Choroid plexus epithelial cell (primary cell): Measurements from ENCODE around the gene SAMD4A.

Experiments
- DNase-seq: peaks from one replicate; pipeline ENCODE4 v3.0.0-alpha.2; 2010; ENCODE audit warnings: low read depth
- H3K4me3 ChIP-seq: 2 replicates; pipeline ENCODE4 v1.5.1; 2011; ENCODE audit warnings: low read depth, mild to moderate bottlenecking, control low read depth, low read length, moderate library complexity
- CTCF ChIP-seq: conservative IDR thresholded peaks from 2 replicates; pipeline ENCODE4 v1.5.1; 2011; ENCODE audit warnings: low read depth, mild to moderate bottlenecking, control low read depth, inconsistent platforms, low read length, moderate library complexity

SAMD4A gene

DNA sequence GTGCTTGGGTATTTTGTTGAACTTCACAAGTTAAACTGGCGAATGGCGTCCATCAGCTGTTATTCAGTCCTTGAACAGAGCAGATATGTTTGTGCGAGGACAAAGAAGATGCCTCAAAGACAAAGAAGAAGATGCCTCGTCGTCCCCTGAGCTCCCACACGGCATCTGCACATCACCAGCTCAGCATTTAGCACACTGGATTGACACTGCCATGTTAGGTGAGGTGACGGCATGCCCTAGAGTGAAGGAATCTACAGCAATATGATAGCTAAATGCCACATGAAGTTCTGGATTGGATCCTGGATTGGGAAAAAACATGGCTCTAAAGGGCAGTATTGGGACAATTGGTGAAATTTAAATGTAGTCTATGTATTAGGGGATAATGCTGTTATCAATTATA is 15.4 kb downstream of the SAMD4A start:
- no peak for TF ChIP-seq CTCF
- DNase-seq: no peak
- H3K4me3 ChIP-seq: no peak overlapping the region

GRCh38 chr14:54584097-54584496 is 17.2 kb downstream of the SAMD4A start:
- no peak overlapping the region for H3K4me3 ChIP-seq
- DNase-seq: no peak
- no peak for TF ChIP-seq CTCF

DNA sequence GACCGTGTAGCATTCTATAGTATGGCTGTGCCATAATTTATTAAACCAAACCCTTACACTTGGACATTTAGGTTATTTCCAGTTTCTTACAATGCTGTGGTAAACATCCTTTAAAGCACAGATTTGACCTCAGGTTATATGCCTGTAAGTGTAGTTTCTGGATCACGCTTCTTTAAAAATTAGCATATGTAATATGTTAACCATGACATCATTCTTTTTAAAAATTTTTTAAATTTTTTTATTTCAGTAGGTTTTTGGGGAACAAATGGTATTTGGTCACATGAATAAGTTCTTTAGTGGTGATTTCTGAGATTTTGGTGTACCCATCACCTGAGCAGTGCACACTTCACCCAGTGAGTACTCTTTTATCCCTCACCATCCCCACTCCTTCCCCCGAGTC is 18.3 kb downstream of the SAMD4A start:
- H3K4me3 ChIP-seq: no peak overlapping the region
- no peak for TF ChIP-seq CTCF
- no peak for DNase-seq

DNA sequence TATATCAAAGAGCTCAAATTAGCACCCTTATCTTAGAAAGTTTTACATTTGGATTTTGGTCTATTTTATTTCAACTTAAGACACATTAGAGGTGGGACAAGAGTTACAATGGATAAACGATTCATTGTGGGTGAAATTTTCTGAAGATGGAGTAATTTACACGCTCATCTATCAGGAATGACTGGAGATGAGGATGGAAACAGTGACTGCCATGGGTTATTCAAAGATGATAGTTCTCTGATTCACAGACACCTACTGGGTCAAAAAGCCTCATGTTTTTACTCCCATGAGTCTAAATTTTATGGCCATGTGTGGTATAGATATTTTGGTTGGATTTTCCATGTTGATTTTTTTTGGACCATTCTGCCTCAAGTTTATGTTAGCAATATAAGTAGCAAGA is 22.1 kb downstream of the SAMD4A start:
- no peak for TF ChIP-seq CTCF
- H3K4me3 ChIP-seq: no peak overlapping the region
- DNase-seq: no peak

DNA sequence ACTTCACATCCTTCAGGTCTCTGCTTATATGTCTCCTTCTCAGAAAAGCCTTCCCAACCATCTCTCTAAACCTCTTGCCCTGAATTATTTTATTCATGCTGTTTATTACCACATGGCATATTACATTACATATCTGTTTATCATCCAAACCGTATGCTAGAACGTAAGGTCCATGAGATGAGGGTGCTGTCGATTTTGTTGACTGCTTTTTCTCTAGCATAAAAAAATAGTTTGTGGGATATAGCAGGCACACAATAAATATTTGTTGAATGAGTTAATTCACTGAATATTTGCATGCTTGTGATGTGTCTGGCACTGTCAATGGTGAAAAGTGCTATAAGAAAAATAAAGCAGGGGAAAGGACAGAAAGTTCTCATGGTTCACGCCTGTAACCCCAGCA is 22.9 kb downstream of the SAMD4A start:
- no peak overlapping the region for H3K4me3 ChIP-seq
- no peak for DNase-seq
- no peak for TF ChIP-seq CTCF

DNA sequence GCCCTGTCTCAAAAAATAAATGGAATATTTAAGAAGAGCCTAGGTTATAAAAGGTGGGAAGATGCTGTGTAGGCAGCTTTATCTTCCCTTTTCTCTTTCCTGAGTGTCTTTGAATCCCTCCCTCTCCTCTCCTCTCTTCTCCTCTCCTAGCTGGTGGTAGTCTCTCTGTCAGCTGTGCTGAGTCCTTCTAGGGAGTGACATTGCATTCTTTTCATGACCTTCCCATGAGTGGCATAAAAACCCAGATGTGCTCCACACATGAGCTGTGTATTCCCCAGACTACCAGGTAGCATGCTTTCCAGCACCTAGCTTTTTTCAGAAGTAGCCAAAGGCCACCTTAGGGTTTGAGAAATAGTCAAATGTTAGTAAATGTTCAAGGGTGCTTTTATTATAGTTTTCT is 23.6 kb downstream of the SAMD4A start:
- H3K4me3 ChIP-seq: no peak overlapping the region
- no peak for TF ChIP-seq CTCF
- no peak for DNase-seq

DNA sequence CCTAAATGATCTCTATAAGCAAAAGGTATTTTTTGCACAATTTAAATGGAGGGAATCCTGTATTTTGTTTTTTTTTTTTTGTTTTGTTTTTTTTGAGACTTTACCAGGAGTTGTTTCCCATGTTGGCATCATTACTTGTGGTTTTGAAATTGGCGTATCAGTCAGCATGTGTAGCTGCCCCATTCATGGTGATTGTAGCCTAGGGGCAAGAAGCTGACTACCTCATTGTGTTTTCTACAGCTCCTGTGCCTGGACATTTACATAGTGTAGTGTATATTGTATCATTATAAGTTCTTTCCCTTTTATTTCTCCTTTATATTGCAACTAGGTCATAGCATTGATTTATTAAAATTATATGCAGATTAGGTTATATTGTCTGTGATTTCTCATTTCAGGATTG is 24.5 kb downstream of the SAMD4A start:
- DNase-seq: no peak
- H3K4me3 ChIP-seq: no peak overlapping the region
- no peak for TF ChIP-seq CTCF
